NCI-H1930 (cell line): ENCODE data around the gene SMAD7.

Experiments used
- DNase-seq, 2 experiments: peaks; one replicate each; lab custom pipeline; 2025; lab: John Stamatoyannopoulos, UW

Gene SMAD7

GRCh38 chr18:48914581-48915251 lies 36.0 kb downstream of the SMAD7 start:
- DNase-seq: no peak

DNA sequence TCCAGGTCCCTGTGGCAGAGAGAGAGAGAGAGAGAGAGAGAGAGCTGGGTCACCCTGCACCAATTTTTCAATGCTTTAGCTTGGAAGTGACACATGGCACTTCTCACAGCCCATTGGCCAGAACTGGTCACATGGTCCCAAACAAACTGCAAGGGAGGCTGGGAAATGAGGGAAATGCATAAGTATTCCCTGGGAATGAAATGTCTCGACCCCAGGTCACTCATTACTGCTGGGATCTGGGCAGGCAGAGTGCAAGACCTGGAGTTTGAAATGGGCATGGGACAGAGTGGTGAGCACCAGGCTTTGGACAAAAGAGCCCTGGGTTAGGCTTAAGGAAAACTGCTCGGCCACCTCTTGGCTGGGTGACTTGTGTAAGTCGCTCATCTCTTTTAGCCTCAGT lies 37.0 kb downstream of the SMAD7 start:
- DNase-seq: no peak

- no peak for DNase-seq
Observed at GRCh38 chr18:48913201-48913600, 37.6 kb downstream of the SMAD7 start.

DNA sequence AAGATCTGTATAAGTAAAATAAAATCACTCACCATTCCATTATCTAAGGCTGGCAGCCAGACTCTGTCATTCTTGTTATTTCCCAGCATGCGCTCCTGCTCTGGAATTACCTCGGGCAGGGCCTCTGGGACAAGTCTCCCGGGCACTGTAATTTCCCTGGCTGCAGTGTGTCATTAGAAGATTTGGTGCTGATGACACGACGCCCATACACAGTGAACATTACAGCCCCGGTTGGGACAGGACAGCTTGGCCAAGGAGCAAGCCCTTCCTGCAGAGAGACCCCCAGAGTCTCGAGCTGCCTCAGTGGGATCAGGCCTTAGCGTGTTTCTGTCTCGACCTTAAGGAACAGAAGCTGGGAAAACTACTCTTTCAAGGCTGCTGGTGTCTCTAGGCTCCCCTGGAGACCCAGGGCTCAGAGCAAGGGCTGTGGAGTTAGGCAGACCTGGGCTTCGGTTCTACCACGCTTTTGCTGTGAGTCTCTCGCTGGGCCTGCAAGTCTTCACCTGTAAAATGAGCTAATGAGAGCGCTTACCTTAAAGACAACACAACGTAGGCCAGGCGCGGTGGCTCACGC lies 39.7 kb downstream of the SMAD7 start:
- no peak for DNase-seq

DNA sequence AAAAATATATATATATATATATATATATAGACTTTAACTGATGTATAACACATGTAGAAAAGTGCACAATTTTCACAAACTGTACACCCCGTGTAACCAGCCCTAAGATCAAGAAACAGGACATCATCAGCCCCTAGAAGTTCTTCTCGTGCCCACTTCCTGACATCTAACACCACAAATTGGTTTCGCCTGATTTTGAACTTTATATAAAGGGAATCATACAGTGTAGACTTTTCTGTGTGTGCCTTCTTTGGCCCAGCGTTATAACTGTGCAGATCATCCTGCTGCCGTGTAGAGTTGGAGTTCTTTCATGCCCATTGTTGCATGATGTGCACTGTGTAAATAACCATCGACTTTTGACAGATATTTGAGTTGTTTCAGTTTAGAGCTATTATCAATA lies 41.0 kb downstream of the SMAD7 start:
- DNase-seq: no peak

DNA sequence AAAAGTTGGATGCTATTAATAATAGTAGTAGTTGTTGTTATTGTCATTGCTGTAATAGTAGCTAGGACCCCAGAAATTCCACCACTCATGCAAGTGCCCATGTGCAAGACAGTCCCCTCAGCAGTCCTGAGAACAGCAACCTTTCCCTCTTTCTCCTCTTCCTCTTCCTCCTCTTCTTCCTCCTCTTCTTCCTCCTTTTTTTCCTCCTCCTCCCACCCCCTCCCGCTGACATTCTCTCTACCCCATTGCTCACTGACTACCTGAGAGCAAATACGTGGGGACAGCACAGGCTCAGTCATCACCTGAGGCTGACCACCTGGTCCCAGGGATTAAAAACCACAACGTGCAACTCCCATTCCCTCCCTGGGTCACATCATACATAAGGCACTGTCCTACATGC lies 41.8 kb downstream of the SMAD7 start:
- DNase-seq: no peak

GRCh38 chr18:48905513-48905912 lies 45.3 kb downstream of the SMAD7 start:
- no peak for DNase-seq

DNA sequence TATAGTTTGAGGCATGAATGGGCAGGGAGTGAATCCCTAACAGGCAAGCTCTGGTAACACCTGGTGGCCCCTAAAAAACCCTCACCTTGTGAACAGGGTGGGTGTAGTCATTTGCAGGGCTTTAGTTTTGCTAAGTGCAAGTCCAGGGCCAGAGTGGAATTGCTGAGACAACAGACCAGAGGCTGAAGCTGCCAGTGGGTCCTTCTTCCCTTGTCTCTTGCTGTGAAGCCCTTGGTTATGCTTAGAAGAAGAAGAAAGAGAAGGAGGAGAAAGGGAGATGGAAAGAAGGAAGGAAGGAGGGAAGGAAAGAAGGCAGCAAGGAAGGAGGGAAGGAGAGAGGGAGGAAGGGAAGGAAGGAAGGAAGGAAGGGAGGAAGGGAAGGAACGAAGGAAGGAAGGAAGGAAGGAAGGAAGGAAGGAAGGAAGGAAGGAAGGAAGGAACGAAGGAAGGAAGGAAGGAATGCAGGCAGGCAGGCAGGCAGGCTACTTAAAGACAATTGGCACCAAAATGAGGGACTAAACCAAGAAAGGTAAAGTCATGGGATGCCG lies 45.8 kb downstream of the SMAD7 start:
- DNase-seq: no peak

DNA sequence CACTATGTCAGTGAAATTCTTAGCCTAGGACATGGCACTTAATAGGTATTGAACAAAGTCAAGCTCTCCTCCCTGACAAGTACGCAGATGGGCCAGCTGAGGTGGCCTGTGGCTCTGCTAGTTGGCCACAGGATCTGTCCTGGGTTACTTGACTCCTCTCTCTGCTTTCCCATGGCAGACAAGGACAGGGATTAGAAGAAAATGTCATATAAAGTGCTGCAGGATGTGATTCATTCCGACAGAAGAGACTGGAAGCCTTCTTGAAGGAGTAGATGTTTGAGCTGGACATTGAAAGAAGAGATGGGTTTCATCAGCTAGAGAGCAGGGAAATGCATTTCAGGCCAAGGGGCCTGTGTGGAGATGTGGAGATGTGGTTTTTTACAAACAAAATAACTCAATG lies 46.7 kb downstream of the SMAD7 start:
- no peak for DNase-seq

GRCh38 chr18:48902856-48903601 lies 47.7 kb downstream of the SMAD7 start:
- no peak for DNase-seq

GRCh38 chr18:48902023-48902855 lies 48.5 kb downstream of the SMAD7 start:
- DNase-seq: no peak

DNA sequence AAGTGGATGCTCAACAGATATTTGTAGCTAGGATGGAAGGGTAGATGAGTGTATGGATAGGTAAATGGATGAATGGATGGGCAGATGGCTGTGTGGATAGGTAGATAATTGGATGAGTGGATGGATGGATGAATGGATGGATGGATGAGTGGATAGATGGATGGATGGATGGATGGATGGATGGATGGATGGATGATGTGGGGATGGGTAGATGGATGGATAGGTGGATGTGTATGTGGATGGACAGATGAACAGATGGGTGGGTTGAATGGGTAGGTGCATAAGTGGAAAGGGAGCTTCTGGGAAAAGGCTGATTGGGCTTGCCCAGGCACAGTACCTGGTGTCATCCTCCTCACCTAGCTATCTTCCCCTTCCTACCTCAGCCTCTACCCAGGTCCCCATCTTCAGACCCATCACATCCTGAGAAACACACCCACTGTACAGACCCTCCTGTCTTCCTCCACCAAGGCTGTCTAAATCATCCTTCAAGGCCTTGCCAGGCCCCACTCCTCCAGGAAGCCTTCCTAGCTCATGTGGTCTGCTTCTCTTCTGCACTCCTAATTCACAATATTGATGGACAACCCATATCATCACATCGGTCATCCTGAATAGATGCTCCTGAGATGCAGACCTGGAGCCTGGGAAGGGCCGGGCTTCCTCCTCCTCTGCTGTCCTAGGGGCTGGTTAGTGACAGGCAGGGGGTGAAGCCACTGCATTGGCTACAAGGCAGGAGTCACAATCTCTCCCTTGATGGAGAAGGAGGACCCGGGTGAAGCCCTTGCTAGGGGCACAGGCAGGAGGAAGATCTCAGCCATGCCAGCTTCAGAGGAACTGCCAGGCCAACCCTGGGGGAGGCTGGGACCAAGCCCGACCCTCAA lies 49.4 kb downstream of the SMAD7 start:
- no peak for DNase-seq

GRCh38 chr18:48900469-48900868 lies 50.3 kb downstream of the SMAD7 start:
- DNase-seq: no peak

GRCh38 chr18:48899558-48900174 lies 51.1 kb downstream of the SMAD7 start:
- no peak for DNase-seq

DNA sequence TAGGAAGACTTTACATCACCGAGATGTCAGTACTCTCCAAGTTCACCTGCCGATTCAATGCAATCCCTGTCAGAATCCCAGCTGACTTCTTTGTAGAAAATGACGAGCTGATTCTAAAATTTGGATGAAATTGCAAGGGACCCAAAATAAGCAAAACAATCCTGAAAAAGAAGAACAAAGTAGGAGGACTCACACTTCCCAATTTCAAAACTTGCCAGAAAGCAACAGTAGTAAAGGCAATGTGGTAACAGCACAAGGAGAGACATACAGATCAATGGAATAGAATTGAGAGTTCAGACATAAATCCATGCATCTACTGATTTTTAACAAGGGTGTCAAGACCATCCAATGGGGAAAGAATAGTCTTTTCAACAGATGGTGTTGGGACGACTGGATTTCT lies 52.2 kb downstream of the SMAD7 start:
- DNase-seq: no peak

GRCh38 chr18:48897531-48897930 lies 53.2 kb downstream of the SMAD7 start:
- DNase-seq: no peak

DNA sequence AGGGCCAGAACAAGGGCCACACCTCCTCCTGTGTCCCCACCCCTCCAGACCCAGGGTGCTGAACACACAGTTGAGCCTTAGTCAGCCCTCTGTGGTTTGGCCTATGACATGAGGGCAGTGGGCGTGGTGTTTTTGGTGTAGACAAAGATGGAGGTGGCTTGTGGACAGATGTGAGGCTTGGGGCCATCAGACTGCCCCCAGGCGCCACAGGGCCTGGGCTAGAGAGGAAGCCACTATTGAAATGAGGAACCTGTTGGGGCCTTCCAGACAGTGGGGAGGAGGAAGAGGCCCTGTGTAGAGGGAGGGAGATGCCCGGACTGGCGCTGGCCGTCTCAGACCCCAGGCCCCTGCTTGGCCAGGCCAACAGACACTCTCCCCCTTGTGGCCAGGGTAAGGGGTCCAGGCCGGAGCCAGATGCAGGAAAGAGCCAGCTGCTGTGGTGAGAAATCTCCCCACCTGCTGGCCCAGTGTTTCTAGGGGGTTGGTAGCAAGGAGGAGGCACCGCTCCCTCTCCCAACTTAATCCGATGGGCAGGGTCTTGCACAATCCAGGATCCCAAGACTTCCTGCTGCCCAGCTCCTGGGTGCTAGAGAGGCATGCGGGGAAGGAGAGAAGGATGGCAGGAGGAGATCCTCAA lies 53.8 kb downstream of the SMAD7 start:
- no peak for DNase-seq

DNA sequence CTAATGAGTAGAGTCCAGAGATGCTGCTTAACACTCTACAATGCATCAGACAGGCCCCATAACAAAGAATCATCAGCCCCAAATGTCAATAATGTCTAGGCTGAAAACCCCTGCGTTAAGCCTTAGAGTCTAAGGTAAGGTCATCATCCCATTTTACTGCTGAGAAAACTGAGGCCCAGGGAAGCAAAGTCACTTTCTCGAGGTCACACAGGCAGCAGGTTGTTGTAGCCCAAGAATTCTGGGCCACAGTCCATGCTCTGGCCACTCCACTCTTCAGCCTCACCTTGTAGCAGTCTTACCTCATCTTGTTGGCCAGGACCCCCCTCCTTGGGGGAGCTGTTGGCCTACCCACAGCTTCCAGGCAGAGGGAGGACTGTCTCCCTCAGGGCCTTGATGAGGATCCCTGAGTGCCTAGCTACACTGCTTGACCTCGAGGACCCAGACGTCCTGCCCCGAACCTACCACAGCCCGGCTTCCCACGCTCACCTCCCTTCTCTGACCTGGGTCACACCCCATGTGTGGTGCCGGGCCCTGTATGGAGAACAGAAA lies 54.4 kb downstream of the SMAD7 start:
- no peak for DNase-seq

DNA sequence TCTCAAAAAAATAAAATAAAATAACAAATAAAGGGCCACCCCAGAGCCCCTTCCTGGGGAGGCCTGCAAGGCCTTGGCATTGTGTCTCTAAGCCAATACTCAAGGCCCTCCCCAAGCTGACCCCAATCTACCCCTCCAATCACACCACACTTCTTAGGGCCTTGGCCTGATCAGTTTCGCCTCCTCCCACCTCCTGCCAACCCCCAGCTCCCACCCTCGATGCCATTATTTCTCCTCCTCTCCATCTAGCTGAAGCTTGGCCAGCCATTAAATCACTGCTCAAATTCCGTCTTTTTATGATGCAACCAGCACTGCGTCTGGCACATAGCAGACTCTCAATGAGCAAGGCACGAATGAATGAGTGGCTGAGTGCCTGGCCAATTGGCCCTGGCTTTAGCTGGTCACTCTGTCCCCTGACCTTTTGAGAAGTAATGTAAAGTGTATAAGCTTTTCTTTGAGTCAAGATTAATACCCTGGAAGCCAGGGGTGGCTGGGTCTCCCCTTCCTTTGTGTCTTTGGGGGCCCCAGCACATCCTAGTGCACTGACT lies 55.9 kb downstream of the SMAD7 start:
- DNase-seq: no peak
